GM12878 (cell line): Measurements from ENCODE around the gene C2orf69. TPM values are rescaled to one million over a fixed set of nuclear protein-coding genes. Genes with fewer than 3 reads are reported as not detected.

Experiments used
- ATAC-seq: fragments of 200-7000 bp; cut with Tn5 transposase; 3 replicates; pipeline ENCODE4 v1.9.1; 2020; ENCODE audit warnings: mild to moderate bottlenecking, moderate library complexity
- BruUV-seq: library from RNA; stranded (reverse); fragments of 400-500 nt; replicated peaks from 2 replicates; lab custom pipeline; 2021; lab: Mats Ljungman, UMichigan
- CTCF ChIA-PET: fragments of 300-600 bp; sonication (Branson Sonifier 250); formaldehyde crosslinking; extraction: SDS; loops from one replicate; lab custom pipeline; 2021; ENCODE audit warnings: inconsistent platforms; lab: Yijun Ruan, JAX
- POLR2A ChIA-PET: fragments of 350-600 bp; formaldehyde crosslinking; extraction: SDS; loops from one replicate; lab custom pipeline; 2021; ENCODE audit warnings: inconsistent platforms; lab: Charles Lee
- RAD21 ChIA-PET: fragments of 300-600 bp; sonication (Branson Sonifier 250); formaldehyde crosslinking; loops from one replicate; lab custom pipeline; 2023; ENCODE audit warnings: antibody characterized with exemption; ENCODE audit not compliant: unreplicated experiment; lab: Charles Lee
- SMC1A ChIA-PET: fragments of 300-600 bp; sonication (Branson Sonifier 250); formaldehyde crosslinking; loops from one replicate; lab custom pipeline; 2023; ENCODE audit not compliant: unreplicated experiment, uncharacterized antibody; lab: Charles Lee
- DNase-seq: peaks from one replicate; pipeline ENCODE4 v3.0.0-alpha.2; 2011; ENCODE audit warnings: low read depth, low spot score
- FAIRE-seq: peaks from 3 replicates; lab custom pipeline; 2011; peaks lifted over from hg19 to GRCh38; lab: Jason Lieb, UNC
- H2AFZ ChIP-seq: 2 replicates; pipeline ENCODE4 v1.6.0; 2011; ENCODE audit warnings: low read depth, low read length, control low read depth; ENCODE audit not compliant: control insufficient read depth
- H3K27ac ChIP-seq: 2 replicates; pipeline ENCODE4 v1.5.1; 2011; ENCODE audit warnings: control low read depth; ENCODE audit not compliant: control insufficient read depth, insufficient read depth
- H3K27me3 ChIP-seq, 2 experiments: replicated peaks in 1 of 2; 2 replicates each; pipeline versions ENCODE4 v1.6.0 to v1.6.1; 2011; ENCODE audit warnings: low read length in 1 of 2; ENCODE audit not compliant: control insufficient read depth in 2 of 2, insufficient read depth in 2 of 2
- H3K36me3 ChIP-seq, 2 experiments: 2 replicates each; pipeline ENCODE4 v1.5.1; 2011; ENCODE audit warnings: low read length in 1 of 2; ENCODE audit not compliant: control insufficient read depth in 2 of 2, insufficient read depth in 2 of 2
- H3K4me1 ChIP-seq: 2 replicates; pipeline ENCODE4 v1.6.1; 2011; ENCODE audit warnings: mild to moderate bottlenecking, low read length, moderate library complexity, mixed read lengths; ENCODE audit not compliant: control insufficient read depth, insufficient read depth
- H3K4me2 ChIP-seq: 2 replicates; pipeline ENCODE4 v1.6.0; 2011; ENCODE audit warnings: control low read depth; ENCODE audit not compliant: control insufficient read depth, insufficient read depth
- H3K4me3 ChIP-seq: fragments of 200-600 bp; sonication (generic); 2 replicates; pipeline ENCODE4 v1.5.1; 2016
- H3K79me2 ChIP-seq: 2 replicates; pipeline ENCODE4 v1.6.0; 2011; ENCODE audit warnings: low read length; ENCODE audit not compliant: control insufficient read depth, insufficient read depth
- H3K9ac ChIP-seq: 2 replicates; pipeline ENCODE4 v1.8.0; 2011; ENCODE audit warnings: low read length, control low read depth, mixed read lengths; ENCODE audit not compliant: control insufficient read depth, insufficient read depth
- H3K9me3 ChIP-seq: replicated peaks from 3 replicates; pipeline ENCODE4 v1.5.1; 2011; ENCODE audit warnings: mild to moderate bottlenecking, low read length; ENCODE audit not compliant: control insufficient read depth, insufficient read depth
- H4K20me1 ChIP-seq: 2 replicates; pipeline ENCODE4 v1.6.0; 2011; ENCODE audit not compliant: control insufficient read depth, insufficient read depth
- RAD21 ChIP-seq: IDR thresholded peaks from 2 replicates; pipeline ENCODE4 v1.6.1; 2011; ENCODE audit warnings: mild to moderate bottlenecking, low read depth, low read length, moderate library complexity; ENCODE audit not compliant: insufficient read depth
- RELA ChIP-seq: fragments of 450-650 bp; IDR thresholded peaks from 2 replicates; pipeline ENCODE4 v1.8.0; 2014; ENCODE audit warnings: borderline replicate concordance; ENCODE audit not compliant: partially characterized antibody
- SP1 ChIP-seq: IDR thresholded peaks from one replicate; pipeline ENCODE4 v1.6.1; 2011; ENCODE audit warnings: low read depth, low read length
- ZNF687 ChIP-seq: fragments of 450-650 bp; IDR thresholded peaks from 2 replicates; pipeline ENCODE4 v1.6.1; 2017; ENCODE audit warnings: mild to moderate bottlenecking, moderate library complexity
- whole genome bisulfite sequencing: methylation state at CpG from one replicate; pipeline ENCODE4 v1.1.6; 2016; ENCODE audit warnings: low lambda C conversion rate; ENCODE audit not compliant: insufficient replicate concordance, insufficient coverage; ENCODE audit errors: missing lambda C conversion rate; 5-methylcytosine and 5-hydroxymethylcytosine counted together
- in situ Hi-C: fragments of 300-500 bp; cut with MboI; formaldehyde crosslinking; loops from 9 replicates; pipeline ENCODE4 v1.14.3; 2018; ENCODE audit warnings: mixed read lengths
- intact Hi-C: fragments of 100-400 bp; cut with micrococcal nuclease; formaldehyde crosslinking; loops from one replicate; pipeline ENCODE4 v1.14.2; 2022; ENCODE audit not compliant: unreplicated experiment
- polyA plus RNA-seq, 11 experiments: library from polyadenylated mRNA; depleted of rRNA in 4 of 11; unstranded in 6 of 11; stranded (reverse) in 5 of 11; fragments of >200 nt; fragmentation: Nextera tagmentation in 4 of 11; fragmentation: Illumina TruSeq in 1 of 11; extraction: Ambion mirVana in 4 of 11; extraction: Trizol in 1 of 11; gene quantifications; 1 replicate in 1 of 11; 2 replicates in 10 of 11; pipeline versions ENCODE4 v1.2.1 to v1.2.3, GENCODE V29; 2011 to 2016; ENCODE audit warnings: inconsistent platforms in 2 of 11, missing spikeins in 2 of 11, low read depth in 1 of 11
- total RNA-seq, 4 experiments: library from RNA; depleted of rRNA in 3 of 4; stranded (reverse); fragments of >200 nt in 3 of 4; fragmentation: Illumina TruSeq in 1 of 4; extraction: Trizol in 1 of 4; gene quantifications; 2 replicates each; pipeline versions ENCODE4 v1.2.1 to v1.2.3, GENCODE V29; 2013 to 2021
- TF ChIP-seq, protein P1 (sequence below), 3 experiments: IDR thresholded peaks in 2 of 3; conservative IDR thresholded peaks in 1 of 3; 2 replicates each; pipeline ENCODE4 v1.5.1; 2011; ENCODE audit warnings: low read depth in 3 of 3, low read length in 3 of 3, mild to moderate bottlenecking in 3 of 3, control low read depth in 2 of 3, moderate library complexity in 2 of 3, inconsistent platforms in 1 of 3, mixed read lengths in 1 of 3; ENCODE audit not compliant: control insufficient read depth in 2 of 3, insufficient read depth in 1 of 3; ENCODE audit errors: extremely low read depth in 1 of 3

Gene C2orf69
- total and polyA plus RNA-seq, 10 of the 15 experiments (the other 5 are each of a cell fraction or from before 2014, with no cell fraction given), result 6.3 to 20.3 (median 11.1) TPM

GRCh38 chr2:199973703-199974102 lies 62.6 kb downstream of the C2orf69 start:
- 50% methylated on average over 2 of the region's 2 CpGs for WGBS
- no TSS peak for BruUV-seq
- 0 out of 2 replicates have a peak, but pooled peaks cover 3% of the 10 kb centered on the region for H3K4me1 ChIP-seq
- no peak overlapping the region for H3K4me2 ChIP-seq
- no peak overlapping the region for H2AFZ ChIP-seq
- SMC1A ChIA-PET, result interaction anchor here (1.0 kb wide), 2 partner anchors 510 to 730 kb away, joined by 3 to 4 read pairs; no protein-coding TSS in a partner anchor
- in situ Hi-C loops (loop anchor here (10.0 kb wide), 1 partner anchor 731 kb away; no protein-coding TSS in a partner anchor), intact Hi-C loops (no loop called here)
- no peak for ATAC-seq
- DNase-seq, result no peak
- H3K9ac ChIP-seq, result no peak overlapping the region
- H3K79me2 ChIP-seq, result no peaks in the 10 kb centered on the region
- CTCF ChIA-PET, result interaction anchor here (0.8 to 5.1 kb wide), 5 partner anchors 11 to 729 kb away, joined by 3 to 41 read pairs (median 3); no protein-coding TSS in a partner anchor
- H3K27me3 ChIP-seq, result no peaks in the 10 kb centered on the region
- no peak overlapping the region for H3K27ac ChIP-seq
- no peaks in the 10 kb centered on the region for H3K9me3 ChIP-seq
- H3K36me3 ChIP-seq, result no peaks in the 10 kb centered on the region
- POLR2A ChIA-PET, result no interaction called here
- FAIRE-seq, result no peak
- RAD21 ChIA-PET, result interaction anchor here (1.2 to 1.4 kb wide), 2 partner anchors 12 to 510 kb away, joined by 3 to 7 read pairs; no protein-coding TSS in a partner anchor
- H4K20me1 ChIP-seq, result no peaks in the 10 kb centered on the region
- TF ChIP-seq RAD21, result peak; percentile 63
- TF ChIP-seq, protein P1, sequence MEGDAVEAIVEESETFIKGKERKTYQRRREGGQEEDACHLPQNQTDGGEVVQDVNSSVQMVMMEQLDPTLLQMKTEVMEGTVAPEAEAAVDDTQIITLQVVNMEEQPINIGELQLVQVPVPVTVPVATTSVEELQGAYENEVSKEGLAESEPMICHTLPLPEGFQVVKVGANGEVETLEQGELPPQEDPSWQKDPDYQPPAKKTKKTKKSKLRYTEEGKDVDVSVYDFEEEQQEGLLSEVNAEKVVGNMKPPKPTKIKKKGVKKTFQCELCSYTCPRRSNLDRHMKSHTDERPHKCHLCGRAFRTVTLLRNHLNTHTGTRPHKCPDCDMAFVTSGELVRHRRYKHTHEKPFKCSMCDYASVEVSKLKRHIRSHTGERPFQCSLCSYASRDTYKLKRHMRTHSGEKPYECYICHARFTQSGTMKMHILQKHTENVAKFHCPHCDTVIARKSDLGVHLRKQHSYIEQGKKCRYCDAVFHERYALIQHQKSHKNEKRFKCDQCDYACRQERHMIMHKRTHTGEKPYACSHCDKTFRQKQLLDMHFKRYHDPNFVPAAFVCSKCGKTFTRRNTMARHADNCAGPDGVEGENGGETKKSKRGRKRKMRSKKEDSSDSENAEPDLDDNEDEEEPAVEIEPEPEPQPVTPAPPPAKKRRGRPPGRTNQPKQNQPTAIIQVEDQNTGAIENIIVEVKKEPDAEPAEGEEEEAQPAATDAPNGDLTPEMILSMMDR (IDR thresholded peaks at IDR 0.05 in 2 of 3, conservative IDR thresholded peaks at IDR 0.05 in 1 of 3; ENCODE audit: control insufficient read depth in 2 of 3, extremely low read depth in 1 of 3, insufficient read depth in 1 of 3, low read depth in 3 of 3, low read length in 3 of 3), result peak; percentile 18 to 38 (median 37); a peak in 4 of 6 replicates
- no peak for TF ChIP-seq ZNF687
- TF ChIP-seq SP1, result no peak
- TF ChIP-seq RELA, result no peak
- no peak overlapping the region for H3K4me3 ChIP-seq
